HG02759 (cell line): Measurements from ENCODE around the gene KCND3.

Source experiments
- ATAC-seq: cut with Tn5 transposase; IDR thresholded peaks from one replicate; pipeline ENCODE4 v1.9.1; 2021; ENCODE audit warnings: mild to moderate bottlenecking, moderate library complexity; ENCODE audit not compliant: unreplicated experiment

Gene KCND3

DNA sequence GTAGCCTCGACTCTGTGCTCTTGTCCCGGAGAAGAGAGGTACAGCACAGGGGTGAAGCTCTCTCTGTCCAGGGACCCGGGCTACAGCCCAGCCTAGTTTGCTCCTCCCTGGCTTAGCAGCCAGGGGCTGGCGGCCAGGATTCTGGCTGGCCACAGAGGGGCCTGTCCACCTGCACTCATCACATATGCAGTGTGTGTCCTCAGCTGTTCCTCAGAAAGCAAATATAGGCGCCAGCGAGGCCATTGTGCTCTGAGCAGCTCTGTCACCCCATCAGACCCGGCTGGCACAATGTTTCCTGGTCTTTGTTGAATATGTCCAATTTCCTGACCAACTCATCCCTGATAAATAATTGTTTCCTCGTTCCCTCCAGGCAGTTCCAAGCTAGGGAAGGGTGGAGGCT, 28.5 kb downstream of the KCND3 start:
- no peak for ATAC-seq

DNA sequence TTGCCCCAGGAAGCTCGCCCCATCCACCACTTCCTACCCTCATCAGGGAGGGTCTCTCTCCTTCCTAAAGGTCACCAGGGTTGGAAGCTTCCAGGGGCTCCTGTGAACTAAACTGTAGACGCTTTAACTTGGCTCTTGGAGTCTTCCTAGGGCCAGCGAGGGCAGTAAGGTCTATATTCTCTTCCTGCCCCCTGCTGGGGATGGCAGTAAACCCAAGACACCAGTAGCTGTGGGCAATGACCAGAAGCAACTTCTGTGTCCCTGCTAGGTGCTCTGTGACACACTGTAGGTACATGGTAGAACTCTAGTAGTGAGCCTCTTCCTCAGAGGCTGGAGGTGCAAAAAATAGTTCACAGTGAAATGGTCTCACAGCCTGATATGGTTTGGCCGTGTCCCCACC, 30.0 kb downstream of the KCND3 start:
- no peak for ATAC-seq

DNA sequence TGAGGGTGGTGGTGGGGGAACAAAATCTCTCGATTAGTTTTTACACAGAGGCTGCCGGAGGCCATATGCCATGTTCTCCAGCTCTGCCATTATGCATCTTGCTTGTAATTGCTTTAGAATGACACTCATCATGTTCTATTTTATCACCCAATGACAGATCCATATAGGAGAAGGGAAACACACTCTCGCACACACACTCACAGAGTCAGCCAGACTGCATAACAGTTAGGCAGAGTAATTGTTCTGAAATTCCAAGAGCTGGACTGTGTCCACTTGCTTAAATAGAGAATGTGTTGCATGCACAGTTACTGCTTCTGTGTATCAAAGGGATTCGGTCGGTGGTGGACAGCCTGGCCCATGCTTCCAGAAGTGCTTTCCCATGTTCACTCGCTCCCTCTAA, 30.6 kb downstream of the KCND3 start:
- ATAC-seq = no peak

- ATAC-seq = no peak
These were observed 31.4 kb downstream of the KCND3 start for GRCh38 chr1:111958075-111958474.

- ATAC-seq = no peak
These were observed 33.2 kb downstream of the KCND3 start for GRCh38 chr1:111956155-111956771.

DNA sequence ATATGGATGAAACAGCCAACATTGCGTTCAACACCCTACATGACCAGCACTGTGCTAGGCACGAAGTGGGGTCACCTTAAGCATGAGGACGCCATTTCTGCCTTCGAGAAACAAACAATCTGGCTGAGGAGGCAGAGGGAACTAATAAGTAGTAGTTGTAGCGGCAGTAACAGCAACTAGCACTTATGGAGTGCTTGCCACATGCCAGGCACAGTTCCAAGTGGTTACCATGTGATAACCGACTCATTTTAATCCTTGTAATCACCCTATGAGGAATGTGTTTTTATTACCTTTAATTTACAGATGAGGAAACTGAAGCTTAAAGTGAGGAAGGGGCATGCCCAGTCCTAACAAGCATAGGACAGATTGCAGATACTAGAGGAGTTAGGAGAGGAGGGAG, 33.7 kb downstream of the KCND3 start:
- no peak for ATAC-seq

DNA sequence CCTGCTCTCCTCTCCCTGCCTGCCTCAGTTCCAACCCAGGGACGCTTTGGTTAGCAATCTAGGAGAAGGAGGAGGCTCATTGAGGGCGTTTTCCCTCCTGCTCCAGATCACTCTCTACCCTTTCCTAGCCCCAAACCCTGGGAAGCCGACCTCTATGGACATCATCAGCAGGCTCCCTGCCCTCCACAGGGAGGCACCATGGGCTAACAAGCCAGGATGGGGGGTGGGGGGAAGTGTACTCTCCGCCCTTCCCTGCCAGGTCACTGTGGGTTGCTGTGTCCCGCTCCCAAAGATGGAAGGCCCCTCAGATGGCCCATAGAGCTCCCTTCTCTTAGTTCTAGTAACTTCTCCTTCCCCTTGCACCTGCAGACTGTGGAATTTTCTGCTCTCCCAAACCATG, 35.7 kb downstream of the KCND3 start:
- ATAC-seq = no peak

- ATAC-seq = no peak
These were observed 37.3 kb downstream of the KCND3 start for GRCh38 chr1:111952125-111952657.

DNA sequence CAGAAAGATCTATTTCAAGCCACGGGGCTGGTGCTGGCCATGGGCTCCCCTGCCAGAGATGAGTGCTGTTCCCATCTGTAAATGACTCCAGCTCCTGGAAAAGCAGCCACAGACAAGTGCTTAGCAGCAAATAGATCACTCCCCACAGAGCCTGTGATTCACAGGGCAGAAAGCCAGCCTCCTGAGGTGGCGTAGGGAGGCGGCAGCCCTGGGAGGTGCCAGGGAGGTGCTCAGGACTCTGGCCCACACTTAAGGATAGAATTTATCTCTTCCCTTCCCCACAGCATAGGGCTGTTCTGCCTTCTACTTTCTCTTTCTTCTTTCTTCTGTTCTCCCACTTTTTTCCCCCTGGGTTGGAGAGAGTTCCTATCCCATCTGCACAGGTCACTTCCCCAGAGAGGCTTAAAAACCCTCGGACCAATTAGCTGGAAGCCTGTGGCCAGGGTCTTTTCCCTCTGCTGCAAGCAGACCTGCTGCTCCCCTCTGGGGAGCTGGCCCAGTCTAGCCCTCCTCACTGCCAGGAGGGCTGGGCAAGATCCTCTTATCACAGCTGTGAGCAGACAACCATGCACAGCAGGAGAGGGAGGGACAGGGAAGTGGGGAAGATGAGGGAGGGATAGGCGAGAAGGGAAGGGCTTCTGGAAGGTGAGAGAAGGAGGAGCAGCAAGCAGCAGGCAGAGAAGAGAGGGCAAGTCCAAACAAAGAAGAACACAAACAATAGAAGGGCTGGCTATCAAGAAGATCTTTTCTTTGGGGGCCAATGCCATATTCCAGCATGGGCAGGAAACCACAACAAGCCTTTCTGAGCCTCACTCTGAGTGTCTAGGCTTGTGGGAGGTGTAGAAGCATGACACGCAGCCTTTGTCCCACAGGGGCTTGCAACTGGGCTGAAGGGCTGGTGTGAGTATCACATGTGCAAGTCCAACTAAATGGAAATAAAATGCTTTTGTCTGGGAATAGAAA, 41.0 kb downstream of the KCND3 start:
- ATAC-seq = no peak

- no peak for ATAC-seq
These were observed 45.4 kb downstream of the KCND3 start for GRCh38 chr1:111943846-111944749.

GRCh38 chr1:111943066-111943465, 46.4 kb downstream of the KCND3 start:
- ATAC-seq = no peak

- ATAC-seq = no peak
These were observed 50.9 kb downstream of the KCND3 start for GRCh38 chr1:111938536-111938935.

- ATAC-seq = no peak
These were observed 51.3 kb downstream of the KCND3 start for GRCh38 chr1:111938123-111938522.

DNA sequence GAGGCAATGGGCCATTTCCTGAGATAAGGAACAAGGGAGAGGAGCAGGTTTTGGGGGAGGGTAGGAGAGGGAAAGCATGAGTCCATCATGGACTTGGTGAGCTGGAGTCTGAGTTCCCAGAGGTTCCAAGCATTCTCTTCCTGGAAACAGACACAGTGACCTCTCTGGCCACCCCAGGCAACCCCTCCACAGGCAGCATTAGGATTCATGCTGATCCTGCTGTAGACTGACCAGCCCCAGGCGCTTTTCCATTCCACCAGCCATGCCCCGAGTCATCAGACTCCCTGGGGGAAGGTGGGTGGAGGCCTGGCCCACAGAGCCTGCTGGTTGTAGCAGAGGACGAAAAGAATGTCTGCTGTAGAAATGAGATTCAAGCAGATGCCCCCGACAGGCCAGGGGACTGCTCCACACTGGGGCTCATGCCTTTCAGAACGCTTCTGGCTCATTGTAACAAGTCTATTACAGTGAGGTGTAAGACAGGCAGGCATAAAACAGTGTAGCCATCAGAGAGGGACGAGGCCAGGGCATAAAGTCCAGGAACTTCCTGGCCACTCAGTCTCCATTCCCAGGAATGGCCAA, 52.2 kb downstream of the KCND3 start:
- no peak for ATAC-seq

DNA sequence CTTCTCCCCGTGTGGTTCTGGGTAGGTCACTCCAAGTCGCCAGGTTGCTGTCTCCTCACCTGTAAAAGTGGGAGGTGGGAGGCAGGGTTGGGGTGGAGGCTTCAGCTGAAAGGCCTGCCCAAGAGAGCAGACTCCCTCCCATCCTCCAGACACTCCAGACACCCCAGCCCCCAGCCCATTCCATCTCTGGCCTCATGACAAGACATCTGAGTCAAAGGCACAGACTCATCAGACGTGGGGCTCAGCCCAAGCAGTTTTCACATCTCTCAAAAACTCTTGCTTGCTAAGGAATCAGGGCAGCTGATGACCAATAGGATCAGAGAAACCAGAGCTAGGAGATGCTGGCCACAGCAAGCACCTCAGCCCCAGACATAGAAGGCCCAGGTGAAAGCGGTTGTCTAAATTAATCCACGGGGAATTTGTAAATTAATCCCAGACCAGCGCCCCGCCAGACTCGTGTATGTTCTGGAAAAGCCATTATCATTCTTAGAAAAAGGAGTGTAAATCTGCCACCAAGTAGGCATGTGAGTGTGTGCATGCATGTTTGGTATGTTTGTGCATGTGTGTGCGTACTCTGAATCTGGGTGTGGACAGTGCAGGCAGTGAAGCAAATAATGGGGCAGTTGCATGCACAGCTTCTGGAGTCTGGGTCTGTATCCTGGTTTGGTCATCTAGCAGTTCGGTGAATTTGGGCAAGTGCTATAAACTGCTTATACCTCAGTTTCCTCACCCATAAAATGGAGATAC, 55.2 kb downstream of the KCND3 start:
- no peak for ATAC-seq

DNA sequence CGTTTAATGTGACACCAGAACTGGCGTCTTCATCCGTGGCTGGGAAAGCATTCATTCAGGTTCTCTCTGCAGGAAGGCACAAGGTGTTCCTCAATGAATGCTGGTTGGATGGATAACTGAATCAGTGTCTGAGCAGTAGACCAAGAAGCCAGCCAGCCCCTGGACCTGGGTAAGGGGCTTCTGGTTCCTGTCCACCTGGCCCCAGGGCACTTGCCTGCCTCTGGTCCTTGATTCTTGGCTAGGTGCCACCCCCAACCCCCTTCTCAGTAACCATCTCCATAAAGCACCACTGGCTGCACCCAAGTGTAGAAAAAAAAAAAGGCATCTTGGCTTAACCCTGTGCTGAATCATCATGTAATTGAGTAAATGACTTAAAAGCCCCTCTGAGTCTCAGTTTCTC, 59.1 kb downstream of the KCND3 start:
- no peak for ATAC-seq

- ATAC-seq = no peak
These were observed 60.9 kb downstream of the KCND3 start for GRCh38 chr1:111928531-111928930.

DNA sequence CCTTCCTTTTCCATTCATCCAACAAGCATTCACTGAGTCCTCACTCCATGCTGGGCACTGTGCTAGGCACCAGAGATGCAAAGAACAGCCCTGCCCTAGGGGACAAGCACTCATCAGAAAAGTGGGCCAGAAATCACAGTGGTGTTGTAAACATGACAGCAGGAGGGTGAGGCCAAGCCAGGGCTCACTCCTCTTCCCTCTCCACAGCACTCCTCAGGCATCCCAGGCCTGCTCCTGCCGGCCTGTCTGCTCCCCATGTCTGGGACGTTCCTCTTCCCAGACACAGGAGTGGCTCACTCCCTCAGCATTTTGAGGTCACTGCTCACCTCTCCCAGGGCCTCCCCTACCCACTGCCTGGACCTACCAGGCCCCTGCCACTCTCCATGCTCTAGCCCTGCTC, 61.8 kb downstream of the KCND3 start:
- ATAC-seq = no peak

- ATAC-seq = no peak
These were observed 64.7 kb downstream of the KCND3 start for GRCh38 chr1:111924786-111925185.

DNA sequence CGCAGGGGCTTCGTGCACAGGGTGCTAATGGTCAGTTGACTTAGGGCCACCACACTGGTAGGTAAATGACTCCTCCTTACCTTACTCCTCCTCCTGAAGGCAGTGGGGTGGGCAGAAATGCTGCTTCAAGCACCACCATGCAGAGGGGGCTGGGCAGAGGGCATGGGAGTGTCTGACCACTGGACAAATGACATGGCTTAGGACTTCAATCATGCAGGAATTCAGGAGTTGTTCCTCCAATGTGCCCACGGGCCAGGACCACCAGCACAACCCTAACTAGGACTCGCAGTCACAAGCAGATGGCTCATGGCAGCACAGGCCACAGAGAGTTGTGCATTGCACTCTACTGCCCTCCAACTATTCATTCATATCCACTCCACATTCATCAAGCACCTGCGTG, 65.7 kb downstream of the KCND3 start:
- no peak for ATAC-seq
